Immature natural killer cell (primary cell): ENCODE data around the gene ERMAP. TPM values are rescaled to one million over a fixed set of nuclear protein-coding genes. Genes with fewer than 3 reads are reported as not detected.

ENCODE experiments used
- DNase-seq, 3 donors: peaks; one replicate each; pipeline ENCODE4 v3.0.0; 2022; ENCODE audit warnings: mixed read lengths in 1 of 3
- H3K27ac Mint-ChIP-seq, 6 donors: one replicate each; pipeline ENCODE4 v1.8.0; 2020; ENCODE audit warnings: mixed read lengths in 6 of 6, mild to moderate bottlenecking in 5 of 6, inconsistent platforms in 4 of 6, moderate library complexity in 3 of 6
- H3K27me3 Mint-ChIP-seq, 3 donors: one replicate each; pipeline ENCODE4 v1.8.0; 2020 to 2021; ENCODE audit warnings: low read depth in 3 of 3, mild to moderate bottlenecking in 3 of 3, mixed read lengths in 3 of 3, moderate library complexity in 3 of 3, inconsistent platforms in 1 of 3
- H3K36me3 Mint-ChIP-seq, 3 donors: one replicate each; pipeline ENCODE4 v1.8.0; 2020; ENCODE audit warnings: mixed read lengths in 3 of 3, inconsistent platforms in 2 of 3, mild to moderate bottlenecking in 2 of 3
- H3K4me1 Mint-ChIP-seq, 2 donors: one replicate each; pipeline ENCODE4 v1.8.0; 2020; ENCODE audit warnings: inconsistent platforms in 2 of 2, mild to moderate bottlenecking in 2 of 2, mixed read lengths in 2 of 2, moderate library complexity in 1 of 2
- H3K4me3 Mint-ChIP-seq, 5 donors: one replicate each; pipeline ENCODE4 v1.8.0; 2020; ENCODE audit warnings: mild to moderate bottlenecking in 5 of 5, mixed read lengths in 5 of 5, inconsistent platforms in 3 of 5, moderate library complexity in 3 of 5
- H3K9me3 Mint-ChIP-seq, 6 donors: one replicate each; pipeline ENCODE4 v1.8.0; 2020; ENCODE audit warnings: mild to moderate bottlenecking in 6 of 6, mixed read lengths in 6 of 6, inconsistent platforms in 4 of 6, moderate library complexity in 3 of 6
- polyA plus RNA-seq, 3 donors: library from polyadenylated mRNA; unstranded; fragments of 300-500 nt; fragmentation: Illumina TruSeq; gene quantifications; one replicate each; pipeline ENCODE4 v1.2.3, GENCODE V29; 2021

The ERMAP gene
- polyA plus RNA-seq, 3 donors from 2014 or later: 2.2 to 4.2 (median 2.8) TPM

GRCh38 chr1:42873670-42874069, 56.7 kb downstream of the ERMAP start:
- Mint-ChIP-seq H3K4me1 (no peaks in the 10 kb centered on the region), H3K27ac (no peak overlapping the region), H3K36me3 (no peaks in the 10 kb centered on the region), H3K9me3 (peaks cover 0 to 2% (median 0%) of the 10 kb centered on the region in 6 donors), H3K4me3 (no peak overlapping the region), H3K27me3 (peaks cover 0 to 20% (median 16%) of the 10 kb centered on the region in 3 donors)
- no peak for DNase-seq

- DNase-seq: no peak
- H3K4me3 Mint-ChIP-seq: no peak overlapping the region
- no peak overlapping the region for H3K27ac Mint-ChIP-seq
- H3K27me3 Mint-ChIP-seq: peaks cover 3 to 23% (median 16%) of the 10 kb centered on the region in 3 donors
- peaks cover 0 to 2% (median 0%) of the 10 kb centered on the region in 6 donors for H3K9me3 Mint-ChIP-seq
- no peaks in the 10 kb centered on the region for H3K4me1 Mint-ChIP-seq
- H3K36me3 Mint-ChIP-seq: no peaks in the 10 kb centered on the region
Measured at GRCh38 chr1:42876009-42876408, 59.1 kb downstream of the ERMAP start.

GRCh38 chr1:42877380-42877779, 60.5 kb downstream of the ERMAP start:
- H3K4me1 Mint-ChIP-seq: no peaks in the 10 kb centered on the region
- H3K36me3 Mint-ChIP-seq: no peaks in the 10 kb centered on the region
- no peak overlapping the region for H3K4me3 Mint-ChIP-seq
- H3K9me3 Mint-ChIP-seq: peaks cover 0 to 2% (median 0%) of the 10 kb centered on the region in 6 donors
- peaks cover 3 to 25% (median 14%) of the 10 kb centered on the region in 3 donors for H3K27me3 Mint-ChIP-seq
- H3K27ac Mint-ChIP-seq: no peak overlapping the region
- no peak for DNase-seq

- no peaks in the 10 kb centered on the region for H3K4me1 Mint-ChIP-seq
- H3K9me3 Mint-ChIP-seq: no peaks in the 10 kb centered on the region
- DNase-seq: no peak
- H3K27me3 Mint-ChIP-seq: peaks cover 3 to 25% (median 17%) of the 10 kb centered on the region in 3 donors
- no peak overlapping the region for H3K27ac Mint-ChIP-seq
- no peaks in the 10 kb centered on the region for H3K36me3 Mint-ChIP-seq
- no peak overlapping the region for H3K4me3 Mint-ChIP-seq
Measured at GRCh38 chr1:42880384-42880783, 63.5 kb downstream of the ERMAP start.

- Mint-ChIP-seq H3K9me3 (no peaks in the 10 kb centered on the region), H3K27me3 (peaks cover 0 to 8% (median 8%) of the 10 kb centered on the region in 3 donors), H3K4me1 (no peaks in the 10 kb centered on the region), H3K4me3 (no peak overlapping the region), H3K36me3 (no peaks in the 10 kb centered on the region), H3K27ac (no peak overlapping the region)
- DNase-seq: no peak
Measured at GRCh38 chr1:42886046-42886739, 69.3 kb downstream of the ERMAP start.

GRCh38 chr1:42886800-42887199, 69.9 kb downstream of the ERMAP start:
- H3K4me3 Mint-ChIP-seq: no peak overlapping the region
- H3K9me3 Mint-ChIP-seq: no peaks in the 10 kb centered on the region
- no peak overlapping the region for H3K27ac Mint-ChIP-seq
- H3K36me3 Mint-ChIP-seq: no peaks in the 10 kb centered on the region
- no peaks in the 10 kb centered on the region for H3K4me1 Mint-ChIP-seq
- H3K27me3 Mint-ChIP-seq: peaks cover 0 to 8% (median 8%) of the 10 kb centered on the region in 3 donors
- DNase-seq: no peak

GRCh38 chr1:42887366-42887765, 70.4 kb downstream of the ERMAP start:
- Mint-ChIP-seq H3K4me1 (no peaks in the 10 kb centered on the region), H3K27ac (no peak overlapping the region)

GRCh38 chr1:42888013-42888633, 71.2 kb downstream of the ERMAP start:
- no peaks in the 10 kb centered on the region for H3K4me1 Mint-ChIP-seq
- H3K9me3 Mint-ChIP-seq: no peaks in the 10 kb centered on the region
- no peak overlapping the region for H3K27ac Mint-ChIP-seq
- no peak for DNase-seq
- no peak overlapping the region for H3K4me3 Mint-ChIP-seq
- H3K36me3 Mint-ChIP-seq: no peaks in the 10 kb centered on the region
- peaks cover 0 to 6% (median 5%) of the 10 kb centered on the region in 3 donors for H3K27me3 Mint-ChIP-seq

More at GRCh38 chr1:42887366-42887765, 70.4 kb downstream of the ERMAP start:
- Mint-ChIP-seq H3K36me3 (no peaks in the 10 kb centered on the region), H3K27me3 (peaks cover 0 to 6% (median 6%) of the 10 kb centered on the region in 3 donors), H3K4me3 (no peak overlapping the region), H3K9me3 (no peaks in the 10 kb centered on the region)
- DNase-seq: no peak

- H3K36me3 Mint-ChIP-seq: no peaks in the 10 kb centered on the region
- H3K4me1 Mint-ChIP-seq: no peaks in the 10 kb centered on the region
- DNase-seq: no peak
- peaks cover 0 to 5% (median 3%) of the 10 kb centered on the region in 3 donors for H3K27me3 Mint-ChIP-seq
- no peak overlapping the region for H3K27ac Mint-ChIP-seq
- H3K9me3 Mint-ChIP-seq: no peaks in the 10 kb centered on the region
- H3K4me3 Mint-ChIP-seq: no peak overlapping the region
Measured at GRCh38 chr1:42889264-42889663, 72.3 kb downstream of the ERMAP start.

GRCh38 chr1:42891465-42892138, 74.7 kb downstream of the ERMAP start:
- H3K4me3 Mint-ChIP-seq: no peak overlapping the region
- H3K27ac Mint-ChIP-seq: no peak overlapping the region
- peaks cover 0 to 6% (median 5%) of the 10 kb centered on the region in 3 donors for H3K27me3 Mint-ChIP-seq
- DNase-seq: no peak
- H3K9me3 Mint-ChIP-seq: no peaks in the 10 kb centered on the region
- H3K36me3 Mint-ChIP-seq: no peaks in the 10 kb centered on the region
- no peaks in the 10 kb centered on the region for H3K4me1 Mint-ChIP-seq

Other genes starting within 250 kb of the ERMAP start
- 100 to 1,000 TPM in 1 of 3 donors, 10 to 100 TPM in 2; 52.1 to 102 (median 80.7) TPM for gene PPIH, start 158.7 kb upstream of the ERMAP start, polyA plus RNA-seq
- 10 to 100 TPM; 51.5 to 70.0 (median 69.4) TPM for gene YBX1, start 134.7 kb upstream of the ERMAP start, polyA plus RNA-seq
- not detected for gene CLDN19, start 76.9 kb upstream of the ERMAP start, polyA plus RNA-seq
- 10 to 100 TPM; 11.8 to 20.8 (median 17.3) TPM for gene P3H1, start 50.1 kb upstream of the ERMAP start, polyA plus RNA-seq
- gene C1orf50, start 49.9 kb upstream of the ERMAP start, polyA plus RNA-seq: 1 to 10 TPM; 4.7 to 8.8 (median 5.9) TPM
- under 1 TPM in 1 of 3 donors, not detected in 2; 0.14 TPM for gene TMEM269, start 32.1 kb upstream of the ERMAP start, polyA plus RNA-seq
- 10 to 100 TPM; 29.3 to 45.0 (median 36.8) TPM for gene SVBP, start 275 bp downstream of the ERMAP start, polyA plus RNA-seq
- gene ZNF691, start 29.5 kb downstream of the ERMAP start, polyA plus RNA-seq: 10 to 100 TPM in 1 of 3 donors, 1 to 10 TPM in 2; 5.2 to 10.2 (median 7.1) TPM
- 10 to 100 TPM; 39.1 to 55.0 (median 42.4) TPM for gene SLC2A1, start 141.7 kb downstream of the ERMAP start, polyA plus RNA-seq